Hippocampal formation (tissue), 2 donors: ENCODE measurements around the gene CD33.
"Not testable (repeated sequence)": the region's sequence is repeated elsewhere in the genome, so short reads cannot be mapped to it uniquely, and the experiment has no call there.

Experiments
- DNase-seq, 2 donors: peaks; one replicate each; lab custom pipeline; 2025; lab: John Stamatoyannopoulos, UW

CD33 gene

GRCh38 chr19:51224898-51225393 is at the start of gene CD33:
TSS of gene CD33 (plus strand) at chr19:51225080. CDS start at chr19:51225119, 39 bp downstream.
- DNase-seq, result not testable (repeated sequence)

- DNase-seq, result no peak
Observed at GRCh38 chr19:51179256-51179655, 45.6 kb upstream of the CD33 start.

GRCh38 chr19:51181377-51181912 is 43.4 kb upstream of the CD33 start:
- DNase-seq, result no peak

- DNase-seq, result no peak
Observed at GRCh38 chr19:51181913-51182419, 42.9 kb upstream of the CD33 start.

GRCh38 chr19:51183629-51184028 is 41.3 kb upstream of the CD33 start:
- DNase-seq, result no peak

- DNase-seq, result no peak
Observed at GRCh38 chr19:51185069-51185867, 39.6 kb upstream of the CD33 start.

- DNase-seq, result no peak
Observed at GRCh38 chr19:51185868-51186215, 39.0 kb upstream of the CD33 start.

- DNase-seq, result no peak
Observed at GRCh38 chr19:51186323-51186722, 38.6 kb upstream of the CD33 start.

- no peak for DNase-seq
Observed at GRCh38 chr19:51187395-51188226, 37.3 kb upstream of the CD33 start.

- no peak for DNase-seq
Observed at GRCh38 chr19:51188227-51188559, 36.7 kb upstream of the CD33 start.

GRCh38 chr19:51192689-51193088 is 32.2 kb upstream of the CD33 start:
- DNase-seq, result no peak

- no peak for DNase-seq
Observed at GRCh38 chr19:51194527-51195315, 30.2 kb upstream of the CD33 start.

- no peak for DNase-seq
Observed at GRCh38 chr19:51195316-51195586, 29.6 kb upstream of the CD33 start.

- no peak for DNase-seq
Observed at GRCh38 chr19:51195616-51196015, 29.3 kb upstream of the CD33 start.

- no peak for DNase-seq
Observed at GRCh38 chr19:51196181-51196580, 28.7 kb upstream of the CD33 start.

- no peak for DNase-seq
Observed at GRCh38 chr19:51198641-51199040, 26.2 kb upstream of the CD33 start.

GRCh38 chr19:51200071-51200666 is 24.7 kb upstream of the CD33 start:
- no peak for DNase-seq

GRCh38 chr19:51201712-51202111 is 23.2 kb upstream of the CD33 start:
- DNase-seq, result no peak

- no peak for DNase-seq
Observed at GRCh38 chr19:51203916-51204315, 21.0 kb upstream of the CD33 start.

- no peak for DNase-seq
Observed at GRCh38 chr19:51204321-51204720, 20.6 kb upstream of the CD33 start.

GRCh38 chr19:51207747-51208146 is 17.1 kb upstream of the CD33 start:
- DNase-seq, result no peak
